ENCODE results near the gene CRTC1.

DNA sequence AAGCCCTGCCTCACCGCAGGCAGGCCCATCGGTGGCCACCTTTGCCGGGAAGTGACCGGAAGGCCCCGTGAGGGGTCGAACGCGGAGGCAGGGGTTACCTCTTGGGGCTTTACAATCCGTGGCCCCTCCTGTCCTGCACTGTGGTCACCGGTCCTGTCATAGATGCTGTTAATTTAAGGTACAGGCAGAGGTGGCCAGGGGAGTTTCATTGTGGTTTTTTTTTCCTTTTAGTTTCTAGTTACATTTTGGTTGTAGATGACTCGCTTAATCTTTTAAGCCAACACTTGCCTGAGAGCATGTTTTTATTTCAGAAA is 94.6 kb downstream of the CRTC1 start:
- TF ChIP-seq, protein P1, sequence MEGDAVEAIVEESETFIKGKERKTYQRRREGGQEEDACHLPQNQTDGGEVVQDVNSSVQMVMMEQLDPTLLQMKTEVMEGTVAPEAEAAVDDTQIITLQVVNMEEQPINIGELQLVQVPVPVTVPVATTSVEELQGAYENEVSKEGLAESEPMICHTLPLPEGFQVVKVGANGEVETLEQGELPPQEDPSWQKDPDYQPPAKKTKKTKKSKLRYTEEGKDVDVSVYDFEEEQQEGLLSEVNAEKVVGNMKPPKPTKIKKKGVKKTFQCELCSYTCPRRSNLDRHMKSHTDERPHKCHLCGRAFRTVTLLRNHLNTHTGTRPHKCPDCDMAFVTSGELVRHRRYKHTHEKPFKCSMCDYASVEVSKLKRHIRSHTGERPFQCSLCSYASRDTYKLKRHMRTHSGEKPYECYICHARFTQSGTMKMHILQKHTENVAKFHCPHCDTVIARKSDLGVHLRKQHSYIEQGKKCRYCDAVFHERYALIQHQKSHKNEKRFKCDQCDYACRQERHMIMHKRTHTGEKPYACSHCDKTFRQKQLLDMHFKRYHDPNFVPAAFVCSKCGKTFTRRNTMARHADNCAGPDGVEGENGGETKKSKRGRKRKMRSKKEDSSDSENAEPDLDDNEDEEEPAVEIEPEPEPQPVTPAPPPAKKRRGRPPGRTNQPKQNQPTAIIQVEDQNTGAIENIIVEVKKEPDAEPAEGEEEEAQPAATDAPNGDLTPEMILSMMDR (conservative IDR thresholded peaks at IDR 0.05; ENCODE audit: low read depth, low read length): no peak
- TF ChIP-seq EZH2 (IDR thresholded peaks at IDR 0.05; ENCODE audit: borderline replicate concordance, low read depth, low read length, poor library complexity, severe bottlenecking): no peak
